ENCODE results near the gene PCNX3. TPM values are rescaled to one million over a fixed set of nuclear protein-coding genes. Genes with fewer than 3 reads are reported as not detected.

The PCNX3 gene
- total and polyA plus RNA-seq, 2 of the 4 experiments (the other 2 are of a cell fraction): 5.6 to 33.2 TPM

DNA sequence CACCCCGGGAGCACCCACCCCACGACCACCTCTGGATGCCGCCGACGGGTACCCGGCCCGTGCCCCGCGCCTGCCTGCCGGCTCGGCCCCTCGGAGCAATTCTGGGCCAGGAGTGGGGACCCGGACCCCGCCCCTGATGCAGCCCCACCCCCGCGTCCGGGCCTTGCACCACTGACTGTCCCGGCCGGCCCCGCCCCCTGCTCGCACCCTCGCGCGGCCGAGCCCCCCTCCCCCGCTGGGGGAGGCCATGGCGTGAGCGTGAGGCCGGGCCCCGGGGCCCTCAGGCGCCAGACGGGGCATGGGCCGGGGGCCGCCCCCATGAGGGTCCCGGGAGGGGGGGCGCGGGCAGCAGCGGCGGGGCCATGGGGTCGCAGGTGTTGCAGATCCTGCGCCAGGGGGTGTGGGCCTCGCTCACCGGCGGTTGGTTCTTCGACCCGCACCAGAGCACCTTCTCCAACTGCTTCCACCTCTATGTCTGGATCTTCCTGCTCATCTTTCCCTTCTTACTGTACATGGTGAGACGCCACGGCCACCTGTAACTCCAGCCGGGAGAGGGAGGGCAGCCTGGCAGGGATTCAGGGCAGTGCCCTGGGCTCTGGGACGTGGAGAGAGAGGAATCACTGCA is 486 bp downstream of the PCNX3 start:
- Histone ChIP-seq H3K79me1 (ENCODE audit: low read depth in 1 of 2, low read length in 2 of 2) (peaks cover 7 to 65% of the 10 kb centered on the region in 2 experiments), H3K9me1 (ENCODE audit: insufficient read depth, low read length) (0 out of 2 replicates have a peak, but pooled peaks cover 9% of the 10 kb centered on the region), H3K27ac (ENCODE audit: insufficient read depth, low read length) (peak overlapping the region; percentile 69), H4K91ac (ENCODE audit: insufficient read depth, low read depth, low read length) (peak overlapping the region; percentile 34; the same call in 1 of the 2 replicates), H2BK15ac (ENCODE audit: low read depth, low read length) (no peak overlapping the region), H2AK5ac (ENCODE audit: low read depth, low read length) (peak overlapping the region; percentile 49; the same call in 1 of the 2 replicates), H3K27me3 (ENCODE audit: control insufficient read depth, insufficient read depth, low read length) (no peaks in the 10 kb centered on the region), H2AK9ac (replicated peaks; ENCODE audit: low read depth, low read length, poor library complexity) (peak overlapping the region; percentile 99), H4K8ac (ENCODE audit: low read depth in 2 of 2, low read length in 2 of 2) (peak overlapping the region in 1 of 2 experiments; percentile 75; a peak in 1 of 4 replicates), H3K56ac (ENCODE audit: extremely low read depth, insufficient read depth, low read length) (peak overlapping the region; percentile 73), H2AFZ (replicated peaks; ENCODE audit: low read length, poor library complexity) (peak overlapping the region; percentile 91), H3K4me3 (ENCODE audit: insufficient read depth, low read depth, low read length) (peak overlapping the region; percentile 56), H3K4me1 (ENCODE audit: control insufficient read depth, insufficient read depth, low read length) (peaks cover 19% of the 10 kb centered on the region), H4K20me1 (ENCODE audit: insufficient read depth, low read length) (peaks cover 26% of the 10 kb centered on the region), H3K36me3 (ENCODE audit: control insufficient read depth, insufficient read depth, low read length) (peaks cover 30% of the 10 kb centered on the region; the same call in 1 of the 2 replicates), H2BK20ac (ENCODE audit: low read depth, low read length) (no peak overlapping the region), H4K5ac (ENCODE audit: low read depth, low read length) (no peak overlapping the region), H3K9ac (ENCODE audit: low read depth, low read length) (peak overlapping the region; percentile 85), H3K23ac (ENCODE audit: low read depth, low read length) (peak overlapping the region; percentile 41; the same call in 1 of the 2 replicates), H3K18ac (ENCODE audit: low read depth, low read length) (no peak overlapping the region), H2BK120ac (ENCODE audit: low read depth, low read length) (no peak overlapping the region), H3K4ac (ENCODE audit: low read depth, low read length) (peak overlapping the region; percentile 64), H2BK5ac (ENCODE audit: low read depth, low read length, poor library complexity, severe bottlenecking) (peak overlapping the region; percentile 61), H3K14ac (replicated peaks; ENCODE audit: low read depth, low read length) (peak overlapping the region; percentile 68), H3K4me2 (ENCODE audit: low read depth, low read length) (peak overlapping the region; percentile 93), H3K9me3 (ENCODE audit: control insufficient read depth, insufficient read depth, low read length) (no peaks in the 10 kb centered on the region)
- ChIA-PET POLR2A (ENCODE audit: unreplicated experiment) (interaction anchor here (1.0 kb wide), 2 partner anchors 108 to 116 kb away, joined by 3 to 4 read pairs; no protein-coding TSS in a partner anchor), CTCF (no interaction called here)
- 1% methylated on average over 12 of the region's 50 CpGs; no CpG with 5 or more reads in 1 of the 2 experiments for WGBS, 2 experiments (ENCODE audit: extremely low coverage in 2 of 2, insufficient read length in 1 of 2)
- ATAC-seq (ENCODE audit: low read depth) (peak; percentile 16), DNase-seq (no peak)
- BruUV-seq (replicated peaks): no TSS peak
- in situ Hi-C loops (cut with MboI; ENCODE audit: low sequenced_read_pairs): no loop called here
- dilution Hi-C loops (cut with HindIII; ENCODE audit: low sequenced_read_pairs, unreplicated experiment): no loop called here
- TF ChIP-seq, protein P1, sequence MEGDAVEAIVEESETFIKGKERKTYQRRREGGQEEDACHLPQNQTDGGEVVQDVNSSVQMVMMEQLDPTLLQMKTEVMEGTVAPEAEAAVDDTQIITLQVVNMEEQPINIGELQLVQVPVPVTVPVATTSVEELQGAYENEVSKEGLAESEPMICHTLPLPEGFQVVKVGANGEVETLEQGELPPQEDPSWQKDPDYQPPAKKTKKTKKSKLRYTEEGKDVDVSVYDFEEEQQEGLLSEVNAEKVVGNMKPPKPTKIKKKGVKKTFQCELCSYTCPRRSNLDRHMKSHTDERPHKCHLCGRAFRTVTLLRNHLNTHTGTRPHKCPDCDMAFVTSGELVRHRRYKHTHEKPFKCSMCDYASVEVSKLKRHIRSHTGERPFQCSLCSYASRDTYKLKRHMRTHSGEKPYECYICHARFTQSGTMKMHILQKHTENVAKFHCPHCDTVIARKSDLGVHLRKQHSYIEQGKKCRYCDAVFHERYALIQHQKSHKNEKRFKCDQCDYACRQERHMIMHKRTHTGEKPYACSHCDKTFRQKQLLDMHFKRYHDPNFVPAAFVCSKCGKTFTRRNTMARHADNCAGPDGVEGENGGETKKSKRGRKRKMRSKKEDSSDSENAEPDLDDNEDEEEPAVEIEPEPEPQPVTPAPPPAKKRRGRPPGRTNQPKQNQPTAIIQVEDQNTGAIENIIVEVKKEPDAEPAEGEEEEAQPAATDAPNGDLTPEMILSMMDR (conservative IDR thresholded peaks at IDR 0.05; ENCODE audit: low read depth, low read length): no peak
- TF ChIP-seq MAZ (IDR thresholded peaks at IDR 0.05; ENCODE audit: borderline replicate concordance, low read depth, low read length) (peak; percentile 27; the same call in 1 of the 2 replicates), CEBPB (IDR thresholded peaks at IDR 0.05; ENCODE audit: low read depth, low read length) (no peak), FOS (IDR thresholded peaks at IDR 0.05; ENCODE audit: low read depth, low read length) (no peak)
- intact Hi-C loops (cut with micrococcal nuclease): no loop called here
